22Rv1 (cell line): ENCODE results near the gene COG5.

ENCODE experiments used
- ZFX ChIP-seq: fragments of 450-650 bp; IDR thresholded peaks from 2 replicates; pipeline ENCODE4 v1.6.1; 2017; ENCODE audit warnings: antibody characterized with exemption, borderline replicate concordance
- TF ChIP-seq, protein P1 (sequence below): fragments of 450-650 bp; IDR thresholded peaks from 2 replicates; pipeline ENCODE4 v1.5.1; 2017; ENCODE audit warnings: mild to moderate bottlenecking

DNA sequence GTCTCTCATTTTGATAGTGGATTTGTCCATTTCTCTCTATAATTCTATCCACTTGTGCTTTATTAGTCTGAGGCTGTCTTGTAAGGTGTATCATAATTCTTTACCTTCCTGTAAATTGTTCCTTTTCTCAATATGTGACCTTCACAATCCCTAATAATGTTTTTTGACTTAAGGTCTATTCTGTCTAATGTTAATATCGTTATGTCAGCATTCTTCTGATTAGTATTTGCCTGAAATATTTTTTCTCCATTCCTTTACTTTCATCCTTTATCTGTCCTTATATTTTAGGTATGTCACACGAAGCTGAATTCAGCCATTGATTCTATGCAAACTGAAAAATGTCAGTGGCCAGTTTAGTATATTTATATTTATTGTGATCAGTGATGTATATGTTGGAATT is 295.1 kb downstream of the COG5 start:
- TF ChIP-seq, protein P1, sequence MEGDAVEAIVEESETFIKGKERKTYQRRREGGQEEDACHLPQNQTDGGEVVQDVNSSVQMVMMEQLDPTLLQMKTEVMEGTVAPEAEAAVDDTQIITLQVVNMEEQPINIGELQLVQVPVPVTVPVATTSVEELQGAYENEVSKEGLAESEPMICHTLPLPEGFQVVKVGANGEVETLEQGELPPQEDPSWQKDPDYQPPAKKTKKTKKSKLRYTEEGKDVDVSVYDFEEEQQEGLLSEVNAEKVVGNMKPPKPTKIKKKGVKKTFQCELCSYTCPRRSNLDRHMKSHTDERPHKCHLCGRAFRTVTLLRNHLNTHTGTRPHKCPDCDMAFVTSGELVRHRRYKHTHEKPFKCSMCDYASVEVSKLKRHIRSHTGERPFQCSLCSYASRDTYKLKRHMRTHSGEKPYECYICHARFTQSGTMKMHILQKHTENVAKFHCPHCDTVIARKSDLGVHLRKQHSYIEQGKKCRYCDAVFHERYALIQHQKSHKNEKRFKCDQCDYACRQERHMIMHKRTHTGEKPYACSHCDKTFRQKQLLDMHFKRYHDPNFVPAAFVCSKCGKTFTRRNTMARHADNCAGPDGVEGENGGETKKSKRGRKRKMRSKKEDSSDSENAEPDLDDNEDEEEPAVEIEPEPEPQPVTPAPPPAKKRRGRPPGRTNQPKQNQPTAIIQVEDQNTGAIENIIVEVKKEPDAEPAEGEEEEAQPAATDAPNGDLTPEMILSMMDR = no peak
- no peak for TF ChIP-seq ZFX
